ENCODE results near the gene HTR4.

HTR4 gene

GRCh38 chr5:148443241-148443640 lies 211.1 kb downstream of the HTR4 start:
- in situ Hi-C loops (cut with MboI; ENCODE audit: low sequenced_read_pairs): no loop called here

- in situ Hi-C loops (cut with MboI; ENCODE audit: low sequenced_read_pairs): no loop called here
Observed at GRCh38 chr5:148438933-148439332, 215.4 kb downstream of the HTR4 start.

DNA sequence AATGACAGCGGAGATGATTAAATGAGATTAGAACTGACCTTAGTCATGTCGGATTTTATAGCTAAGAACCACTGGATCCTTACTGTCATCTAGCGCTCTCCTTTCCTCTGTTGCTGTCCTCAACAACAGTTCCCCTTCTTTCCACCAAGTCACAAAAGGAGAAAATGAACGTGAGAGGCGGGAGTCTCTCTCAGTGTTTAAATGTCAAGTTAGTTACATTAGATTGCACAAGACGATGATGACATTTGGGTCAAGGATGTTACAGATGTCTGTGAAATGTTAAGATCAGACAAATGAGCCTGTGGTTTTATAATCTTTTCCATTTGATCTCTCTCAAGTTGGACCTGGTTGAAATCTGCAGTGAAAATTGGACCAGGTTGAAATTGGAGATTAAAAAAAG lies 217.1 kb downstream of the HTR4 start:
- in situ Hi-C loops (cut with MboI; ENCODE audit: low sequenced_read_pairs): no loop called here

DNA sequence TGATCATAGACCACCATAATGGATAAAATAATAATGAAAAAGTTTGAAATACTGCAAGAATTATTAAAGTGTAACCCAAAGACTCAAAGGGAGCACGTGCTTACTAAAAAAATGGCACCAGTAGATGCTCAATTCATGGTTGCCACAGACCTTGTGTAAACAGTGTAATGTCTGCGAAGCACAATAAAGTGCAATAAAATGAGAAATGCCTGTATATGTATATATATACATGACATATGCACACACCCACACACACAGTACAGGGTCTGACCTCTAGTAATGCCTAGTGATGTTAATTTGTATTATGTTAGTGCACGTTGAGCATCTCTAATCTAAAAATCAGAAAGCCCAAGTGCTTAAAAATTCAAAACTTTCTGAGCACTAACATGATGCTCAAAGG lies 218.3 kb downstream of the HTR4 start:
- in situ Hi-C loops (cut with MboI; ENCODE audit: low sequenced_read_pairs): no loop called here

- in situ Hi-C loops (cut with MboI; ENCODE audit: low sequenced_read_pairs): no loop called here
Observed at GRCh38 chr5:148433826-148434225, 220.5 kb downstream of the HTR4 start.
